Measurements from ENCODE around the gene KMT2D. TPM values are rescaled to one million over a fixed set of nuclear protein-coding genes. Genes with fewer than 3 reads are reported as not detected.

The KMT2D gene
- total RNA-seq, 2 donors from 2014 or later = 118 to 123 TPM

DNA sequence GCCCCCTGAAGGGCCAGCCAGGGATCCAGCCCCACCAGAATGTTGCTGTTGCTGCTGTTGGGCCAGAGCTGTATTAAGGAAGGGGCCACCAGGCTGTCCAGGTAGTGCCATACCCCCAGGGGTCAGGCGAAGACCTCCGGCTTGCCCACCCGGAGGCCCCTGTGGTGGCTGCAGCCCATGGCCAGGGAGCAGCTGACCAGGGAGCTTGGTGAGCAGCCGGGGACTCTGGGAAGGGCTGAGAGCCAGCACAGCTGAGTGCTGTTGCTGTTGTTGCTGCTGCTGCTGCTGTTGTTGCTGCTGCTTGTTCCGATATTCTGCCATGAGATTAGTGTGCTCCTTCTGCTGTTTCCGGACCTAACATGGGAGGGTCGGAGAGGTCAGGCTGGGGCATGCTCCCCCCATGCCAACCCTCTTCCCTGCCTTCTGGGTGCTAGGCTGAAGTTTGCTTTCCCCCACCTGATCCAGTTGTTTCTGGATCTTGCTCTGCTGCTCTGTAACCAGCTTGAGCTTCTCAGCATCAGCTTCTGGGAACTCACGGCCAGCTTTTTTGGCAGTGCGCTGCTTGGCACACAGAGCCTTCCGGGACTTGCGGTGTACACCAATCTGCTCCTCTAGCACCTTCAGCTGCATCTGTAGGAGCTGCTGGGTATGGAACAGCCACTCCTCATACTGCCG lies 26.8 kb downstream of the KMT2D start:
- H3K27ac Mint-ChIP-seq = no peak overlapping the region
- TF ChIP-seq, protein P1, sequence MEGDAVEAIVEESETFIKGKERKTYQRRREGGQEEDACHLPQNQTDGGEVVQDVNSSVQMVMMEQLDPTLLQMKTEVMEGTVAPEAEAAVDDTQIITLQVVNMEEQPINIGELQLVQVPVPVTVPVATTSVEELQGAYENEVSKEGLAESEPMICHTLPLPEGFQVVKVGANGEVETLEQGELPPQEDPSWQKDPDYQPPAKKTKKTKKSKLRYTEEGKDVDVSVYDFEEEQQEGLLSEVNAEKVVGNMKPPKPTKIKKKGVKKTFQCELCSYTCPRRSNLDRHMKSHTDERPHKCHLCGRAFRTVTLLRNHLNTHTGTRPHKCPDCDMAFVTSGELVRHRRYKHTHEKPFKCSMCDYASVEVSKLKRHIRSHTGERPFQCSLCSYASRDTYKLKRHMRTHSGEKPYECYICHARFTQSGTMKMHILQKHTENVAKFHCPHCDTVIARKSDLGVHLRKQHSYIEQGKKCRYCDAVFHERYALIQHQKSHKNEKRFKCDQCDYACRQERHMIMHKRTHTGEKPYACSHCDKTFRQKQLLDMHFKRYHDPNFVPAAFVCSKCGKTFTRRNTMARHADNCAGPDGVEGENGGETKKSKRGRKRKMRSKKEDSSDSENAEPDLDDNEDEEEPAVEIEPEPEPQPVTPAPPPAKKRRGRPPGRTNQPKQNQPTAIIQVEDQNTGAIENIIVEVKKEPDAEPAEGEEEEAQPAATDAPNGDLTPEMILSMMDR (conservative IDR thresholded peaks at IDR 0.05) = no peak
- Histone ChIP-seq H3K27ac (ENCODE audit: low read depth, low read length) (no peak overlapping the region), H3K27me3 (ENCODE audit: control insufficient read depth, insufficient read depth, low read length, poor library complexity, severe bottlenecking) (no peaks in the 10 kb centered on the region), H3K4me1 (ENCODE audit: control insufficient read depth, insufficient read depth, low read length) (no peaks in the 10 kb centered on the region), H3K4me3 (ENCODE audit: low read length) (no peak overlapping the region), H3K36me3 (ENCODE audit: control insufficient read depth, insufficient read depth, low read length) (peaks cover 87% of the 10 kb centered on the region), H3K9me3 (ENCODE audit: control insufficient read depth, low read length) (no peaks in the 10 kb centered on the region), H3K9ac (ENCODE audit: extremely low read depth, low read length, poor library complexity, severe bottlenecking) (no peak overlapping the region)
- 95 to 100% methylated on average over 7 to 12 of the region's 12 CpGs for whole genome bisulfite sequencing, 2 experiments (ENCODE audit: insufficient coverage in 1 of 2, insufficient read length in 1 of 2)
- H3K9me3 Mint-ChIP-seq = no peaks in the 10 kb centered on the region
- peaks cover 81% of the 10 kb centered on the region for H3K36me3 Mint-ChIP-seq (ENCODE audit: low read depth)
- no peaks in the 10 kb centered on the region for H3K4me1 Mint-ChIP-seq
- no peaks in the 10 kb centered on the region for H3K27me3 Mint-ChIP-seq (ENCODE audit: insufficient read depth)
- DNase-seq = no peak
- no peak overlapping the region for H3K4me3 Mint-ChIP-seq

DNA sequence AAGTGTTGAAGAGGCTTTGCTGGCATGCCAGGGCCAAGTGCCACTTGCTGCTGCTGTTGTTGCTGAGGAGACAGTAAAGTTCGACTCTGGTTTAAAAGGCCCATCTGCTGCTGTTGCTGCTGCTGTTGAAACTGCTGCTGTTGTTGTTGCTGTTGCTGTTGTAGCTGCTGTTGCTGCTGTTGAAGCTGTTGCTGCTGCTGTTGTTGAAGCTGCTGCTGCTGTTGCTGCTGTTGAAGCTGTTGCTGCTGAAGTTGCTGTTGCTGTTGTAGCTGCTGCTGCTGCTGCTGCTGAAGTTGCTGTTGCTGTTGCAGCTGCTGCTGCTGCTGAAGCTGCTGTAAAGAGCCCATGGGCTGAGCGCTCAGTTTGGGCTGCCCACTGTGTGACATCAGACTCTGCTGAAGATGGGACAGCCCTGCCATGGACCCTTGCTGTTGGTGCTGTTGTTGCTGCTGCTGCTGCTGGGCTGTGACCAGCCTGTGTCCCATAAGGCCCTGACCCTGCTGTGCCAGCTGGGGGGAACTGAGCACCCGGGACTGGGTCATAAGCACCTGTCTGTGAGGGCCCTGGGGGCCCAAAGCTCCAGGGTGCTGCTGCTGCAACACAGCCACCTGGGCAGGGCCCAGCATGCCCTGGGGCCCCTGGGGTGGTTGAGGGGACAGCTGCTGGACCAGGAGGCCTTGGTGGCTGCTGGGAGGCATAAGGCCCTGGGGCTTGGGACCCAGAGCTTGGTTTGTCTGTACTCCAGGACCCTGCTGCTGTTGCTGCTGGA lies 27.7 kb downstream of the KMT2D start:
- Mint-ChIP-seq H3K9me3 (no peaks in the 10 kb centered on the region), H3K36me3 (ENCODE audit: low read depth) (peaks cover 81% of the 10 kb centered on the region), H3K4me3 (no peak overlapping the region), H3K4me1 (no peaks in the 10 kb centered on the region), H3K27me3 (ENCODE audit: insufficient read depth) (no peaks in the 10 kb centered on the region), H3K27ac (no peak overlapping the region)
- Histone ChIP-seq H3K27ac (ENCODE audit: low read depth, low read length) (no peak overlapping the region), H3K4me1 (ENCODE audit: control insufficient read depth, insufficient read depth, low read length) (no peaks in the 10 kb centered on the region), H3K9me3 (ENCODE audit: control insufficient read depth, low read length) (no peaks in the 10 kb centered on the region), H3K4me3 (ENCODE audit: low read length) (no peak overlapping the region), H3K36me3 (ENCODE audit: control insufficient read depth, insufficient read depth, low read length) (peaks cover 87% of the 10 kb centered on the region), H3K9ac (ENCODE audit: extremely low read depth, low read length, poor library complexity, severe bottlenecking) (no peak overlapping the region), H3K27me3 (ENCODE audit: control insufficient read depth, insufficient read depth, low read length, poor library complexity, severe bottlenecking) (no peaks in the 10 kb centered on the region)
- DNase-seq = no peak
- WGBS, 2 experiments (ENCODE audit: insufficient coverage in 1 of 2, insufficient read length in 1 of 2) = 91 to 100% methylated on average over 3 of the region's 3 CpGs
- TF ChIP-seq, protein P1 (conservative IDR thresholded peaks at IDR 0.05) = no peak

DNA sequence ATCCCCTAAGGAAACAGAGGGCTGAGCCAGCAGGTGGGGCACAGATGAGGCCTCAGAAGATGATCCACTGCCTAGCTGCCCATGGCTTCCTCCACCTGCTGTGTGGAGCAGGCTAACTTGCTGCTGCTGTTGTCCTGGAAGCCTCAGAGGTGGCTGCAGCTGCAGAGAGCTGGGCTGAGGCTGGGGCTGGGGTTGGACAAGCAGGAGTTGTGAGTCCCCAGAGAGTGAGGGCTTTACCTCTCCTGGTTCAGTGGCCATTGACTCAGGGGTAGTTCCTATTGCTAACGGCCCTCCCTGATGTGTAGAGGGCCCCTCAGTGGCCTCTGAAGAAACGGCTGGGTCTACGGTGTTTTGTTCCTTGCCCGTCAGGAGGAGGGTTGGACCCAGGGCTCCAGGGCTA lies 28.3 kb downstream of the KMT2D start:
- DNase-seq = no peak
- no peak overlapping the region for H3K9ac ChIP-seq (ENCODE audit: extremely low read depth, low read length, poor library complexity, severe bottlenecking)
- peaks cover 87% of the 10 kb centered on the region for H3K36me3 ChIP-seq (ENCODE audit: control insufficient read depth, insufficient read depth, low read length)
- Mint-ChIP-seq H3K27ac (no peak overlapping the region), H3K36me3 (ENCODE audit: low read depth) (peaks cover 82% of the 10 kb centered on the region), H3K9me3 (no peaks in the 10 kb centered on the region), H3K4me1 (no peaks in the 10 kb centered on the region), H3K4me3 (no peak overlapping the region), H3K27me3 (ENCODE audit: insufficient read depth) (no peaks in the 10 kb centered on the region)
- no peak overlapping the region for H3K4me3 ChIP-seq (ENCODE audit: low read length)
- TF ChIP-seq, protein P1 (conservative IDR thresholded peaks at IDR 0.05) = no peak
- no peak overlapping the region for H3K27ac ChIP-seq (ENCODE audit: low read depth, low read length)
- no peaks in the 10 kb centered on the region for H3K9me3 ChIP-seq (ENCODE audit: control insufficient read depth, low read length)
- H3K4me1 ChIP-seq (ENCODE audit: control insufficient read depth, insufficient read depth, low read length) = no peaks in the 10 kb centered on the region
- whole genome bisulfite sequencing, 2 experiments (ENCODE audit: insufficient coverage in 1 of 2, insufficient read length in 1 of 2) = 90% methylated on average over 3 to 4 of the region's 4 CpGs
- no peaks in the 10 kb centered on the region for H3K27me3 ChIP-seq (ENCODE audit: control insufficient read depth, insufficient read depth, low read length, poor library complexity, severe bottlenecking)
